Measurements from ENCODE around the gene MNS1. TPM values are rescaled to one million over a fixed set of nuclear protein-coding genes. Genes with fewer than 3 reads are reported as not detected.
"Not testable (repeated sequence)": the region's sequence is repeated elsewhere in the genome, so short reads cannot be mapped to it uniquely, and the experiment has no call there.

Gene MNS1
- total and polyA plus RNA-seq, 2 of the 13 experiments (the other 11 are each of a cell fraction or from before 2014, with no cell fraction given) = 0.22 to 1.7 TPM

- BruUV-seq (replicated peaks); H3K9ac ChIP-seq (ENCODE audit: insufficient read depth, low read depth, low read length); H4K20me1 ChIP-seq (ENCODE audit: insufficient read depth, low read length); H3K36me3 ChIP-seq (replicated peaks in 1 of 2; ENCODE audit: control insufficient read depth in 1 of 2, insufficient read depth in 2 of 2, low read length in 2 of 2); H3K27ac ChIP-seq (ENCODE audit: extremely low read length, insufficient read depth, low read length); intact Hi-C loops (cut with micrococcal nuclease; ENCODE audit: unreplicated experiment); ATAC-seq; H3K79me2 ChIP-seq (ENCODE audit: insufficient read depth, low read length); H3K4me3 ChIP-seq (replicated peaks in 1 of 3; ENCODE audit: insufficient read depth in 1 of 3, low read depth in 2 of 3, low read length in 3 of 3); CTCF ChIA-PET (ENCODE audit: low intra/inter-chr PET ratio, low total read pairs); H3K27me3 ChIP-seq (ENCODE audit: control insufficient read depth in 1 of 2, insufficient read depth in 2 of 2, low read length in 2 of 2); H3K4me2 ChIP-seq (ENCODE audit: low read depth, low read length); H2AFZ ChIP-seq (ENCODE audit: low read length); POLR2A ChIA-PET; FAIRE-seq; DNase-seq (ENCODE audit: low spot score); H3K4me1 ChIP-seq (ENCODE audit: insufficient read depth, low read length); H3K9me3 ChIP-seq (ENCODE audit: low read length): not testable (repeated sequence)
- WGBS (ENCODE audit: low lambda C conversion rate) = 16% methylated on average over 1 of the region's 3 CpGs
- in situ Hi-C loops (cut with HindIII; ENCODE audit: extremely low pct_ligation_motif_present, low pct_unique_long_range_greater_than_20kb) = loop anchor here (25.0 kb wide), 2 partner anchors 702 to 1052 kb away; no protein-coding TSS in a partner anchor
Measured at GRCh38 chr15:56485426-56485825, 20.5 kb upstream of the MNS1 start.

GRCh38 chr15:56484287-56484686 lies 19.4 kb upstream of the MNS1 start:
- ChIA-PET CTCF (ENCODE audit: low intra/inter-chr PET ratio, low total read pairs) (no interaction called here), POLR2A (no interaction called here)
- ATAC-seq (no peak), FAIRE-seq (no peak), DNase-seq (ENCODE audit: low spot score) (no peak)
- H3K27ac ChIP-seq (ENCODE audit: extremely low read length, insufficient read depth, low read length) = no peak overlapping the region
- no peaks in the 10 kb centered on the region for H3K36me3 ChIP-seq (replicated peaks in 1 of 2; ENCODE audit: control insufficient read depth in 1 of 2, insufficient read depth in 2 of 2, low read length in 2 of 2)
- 0 out of 5 replicates have a peak, but pooled peaks cover 0 to 1% of the 10 kb centered on the region in 2 experiments for H3K27me3 ChIP-seq (ENCODE audit: control insufficient read depth in 1 of 2, insufficient read depth in 2 of 2, low read length in 2 of 2)
- TF ChIP-seq ERF (CRISPR knock-in tag; IDR thresholded peaks at IDR 0.05) (no peak), ASH2L (IDR thresholded peaks at IDR 0.05; ENCODE audit: insufficient read length, low read depth, low read length) (no peak), TARDBP (CRISPR knock-in tag; IDR thresholded peaks at IDR 0.05) (no peak), ZNF326 (CRISPR knock-in tag; IDR thresholded peaks at IDR 0.05; ENCODE audit: borderline replicate concordance) (no peak), MYPOP (CRISPR knock-in tag; IDR thresholded peaks at IDR 0.05) (no peak), CREB3 (CRISPR knock-in tag; IDR thresholded peaks at IDR 0.05) (no peak)
- WGBS (ENCODE audit: low lambda C conversion rate) = 62% methylated on average over 1 of the region's 2 CpGs
- no peaks in the 10 kb centered on the region for H3K79me2 ChIP-seq (ENCODE audit: insufficient read depth, low read length)
- intact Hi-C loops (cut with micrococcal nuclease; ENCODE audit: unreplicated experiment) = no loop called here
- H3K9ac ChIP-seq (ENCODE audit: insufficient read depth, low read depth, low read length) = no peak overlapping the region
- H3K9me3 ChIP-seq (ENCODE audit: low read length) = no peaks in the 10 kb centered on the region
- no peak overlapping the region for H3K4me3 ChIP-seq (replicated peaks in 1 of 3; ENCODE audit: insufficient read depth in 1 of 3, low read depth in 2 of 3, low read length in 3 of 3)
- H4K20me1 ChIP-seq (ENCODE audit: insufficient read depth, low read length) = no peaks in the 10 kb centered on the region
- no peak overlapping the region for H2AFZ ChIP-seq (ENCODE audit: low read length)
- no peaks in the 10 kb centered on the region for H3K4me1 ChIP-seq (ENCODE audit: insufficient read depth, low read length)
- no TSS peak for BruUV-seq (replicated peaks)
- in situ Hi-C loops (cut with HindIII; ENCODE audit: extremely low pct_ligation_motif_present, low pct_unique_long_range_greater_than_20kb) = loop anchor here (25.0 kb wide), 2 partner anchors 703 to 1053 kb away; no protein-coding TSS in a partner anchor
- no peak overlapping the region for H3K4me2 ChIP-seq (ENCODE audit: low read depth, low read length)
